ENCODE results near the gene KLHL40.

DNA sequence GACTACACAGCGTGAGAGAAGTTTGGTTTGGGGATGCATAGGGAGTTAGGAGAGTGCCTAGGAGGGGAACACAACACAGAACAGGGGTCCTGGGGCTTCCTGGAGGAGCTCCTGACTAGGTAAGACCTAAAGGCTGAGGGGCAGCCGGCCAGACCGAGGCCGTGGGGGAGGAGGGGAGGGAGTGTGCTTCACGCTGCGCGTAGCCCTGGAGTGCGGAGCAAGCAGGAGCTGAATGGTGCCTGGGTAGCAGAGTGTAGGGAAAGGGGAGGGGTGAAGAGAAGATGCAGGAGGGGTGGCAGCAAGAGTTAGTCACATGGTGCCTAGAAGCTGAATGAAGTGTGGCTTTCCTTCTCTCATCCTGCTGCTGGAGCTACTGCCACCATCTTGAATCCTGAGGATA, 49.7 kb downstream of the KLHL40 start:
- TF ChIP-seq, protein P1, sequence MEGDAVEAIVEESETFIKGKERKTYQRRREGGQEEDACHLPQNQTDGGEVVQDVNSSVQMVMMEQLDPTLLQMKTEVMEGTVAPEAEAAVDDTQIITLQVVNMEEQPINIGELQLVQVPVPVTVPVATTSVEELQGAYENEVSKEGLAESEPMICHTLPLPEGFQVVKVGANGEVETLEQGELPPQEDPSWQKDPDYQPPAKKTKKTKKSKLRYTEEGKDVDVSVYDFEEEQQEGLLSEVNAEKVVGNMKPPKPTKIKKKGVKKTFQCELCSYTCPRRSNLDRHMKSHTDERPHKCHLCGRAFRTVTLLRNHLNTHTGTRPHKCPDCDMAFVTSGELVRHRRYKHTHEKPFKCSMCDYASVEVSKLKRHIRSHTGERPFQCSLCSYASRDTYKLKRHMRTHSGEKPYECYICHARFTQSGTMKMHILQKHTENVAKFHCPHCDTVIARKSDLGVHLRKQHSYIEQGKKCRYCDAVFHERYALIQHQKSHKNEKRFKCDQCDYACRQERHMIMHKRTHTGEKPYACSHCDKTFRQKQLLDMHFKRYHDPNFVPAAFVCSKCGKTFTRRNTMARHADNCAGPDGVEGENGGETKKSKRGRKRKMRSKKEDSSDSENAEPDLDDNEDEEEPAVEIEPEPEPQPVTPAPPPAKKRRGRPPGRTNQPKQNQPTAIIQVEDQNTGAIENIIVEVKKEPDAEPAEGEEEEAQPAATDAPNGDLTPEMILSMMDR (IDR thresholded peaks at IDR 0.05) = no peak
- no peak for TF ChIP-seq POLR2A (IDR thresholded peaks at IDR 0.05)
